ENCODE data around the gene RHOG. TPM values are rescaled to one million over a fixed set of nuclear protein-coding genes. Genes with fewer than 3 reads are reported as not detected.
A peak's percentile ranks its signal among the peaks of the same experiment; 100 is the strongest.
"Not testable (repeated sequence)": the region's sequence is repeated elsewhere in the genome, so short reads cannot be mapped to it uniquely, and the experiment has no call there.

The RHOG gene
- total and polyA plus RNA-seq, 2 donors: 35.1 to 77.3 TPM

DNA sequence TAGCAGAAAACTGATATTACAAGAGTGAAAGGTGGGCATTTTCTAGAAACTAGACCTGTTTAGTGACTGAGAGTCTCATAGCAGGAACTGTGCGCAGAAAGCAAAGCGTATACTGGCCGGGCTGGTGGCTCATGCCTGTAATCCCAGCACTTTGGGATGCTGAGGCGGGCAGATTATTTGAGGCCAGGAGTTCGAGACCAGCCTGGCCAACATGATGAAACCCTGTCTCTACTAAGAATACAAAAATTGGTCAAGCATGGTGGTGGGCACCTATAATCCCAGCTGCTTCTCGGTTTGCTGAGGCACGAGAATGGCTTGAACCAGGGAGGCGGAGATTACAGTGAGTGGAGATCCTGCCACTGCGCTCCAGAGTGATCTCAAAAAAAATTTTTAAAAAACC lies 41.6 kb downstream of the RHOG start:
- no peak overlapping the region for H3K4me3 ChIP-seq (ENCODE audit: low read length in 2 of 2)
- H3K27me3 ChIP-seq (ENCODE audit: control insufficient read depth in 2 of 2, insufficient read depth in 1 of 2, low read length in 1 of 2): no peaks in the 10 kb centered on the region
- peaks cover 7 to 19% of the 10 kb centered on the region in 2 donors for H3K4me1 ChIP-seq (ENCODE audit: control insufficient read depth in 2 of 2, insufficient read depth in 2 of 2, low read length in 2 of 2)
- 97% methylated on average over 9 of the region's 9 CpGs for WGBS
- H3K36me3 ChIP-seq (ENCODE audit: control insufficient read depth in 2 of 2, insufficient read depth in 2 of 2, low read length in 1 of 2): peaks cover 2 to 6% of the 10 kb centered on the region in 2 donors
- no peak for DNase-seq (ENCODE audit: low read depth in 6 of 9, low spot score in 9 of 9)
- no peak overlapping the region for H3K27ac ChIP-seq (ENCODE audit: low read depth in 1 of 2, low read length in 1 of 2)
- H3K9me3 ChIP-seq (ENCODE audit: control insufficient read depth in 2 of 2, insufficient read depth in 1 of 2, low read length in 1 of 2): no peaks in the 10 kb centered on the region

DNA sequence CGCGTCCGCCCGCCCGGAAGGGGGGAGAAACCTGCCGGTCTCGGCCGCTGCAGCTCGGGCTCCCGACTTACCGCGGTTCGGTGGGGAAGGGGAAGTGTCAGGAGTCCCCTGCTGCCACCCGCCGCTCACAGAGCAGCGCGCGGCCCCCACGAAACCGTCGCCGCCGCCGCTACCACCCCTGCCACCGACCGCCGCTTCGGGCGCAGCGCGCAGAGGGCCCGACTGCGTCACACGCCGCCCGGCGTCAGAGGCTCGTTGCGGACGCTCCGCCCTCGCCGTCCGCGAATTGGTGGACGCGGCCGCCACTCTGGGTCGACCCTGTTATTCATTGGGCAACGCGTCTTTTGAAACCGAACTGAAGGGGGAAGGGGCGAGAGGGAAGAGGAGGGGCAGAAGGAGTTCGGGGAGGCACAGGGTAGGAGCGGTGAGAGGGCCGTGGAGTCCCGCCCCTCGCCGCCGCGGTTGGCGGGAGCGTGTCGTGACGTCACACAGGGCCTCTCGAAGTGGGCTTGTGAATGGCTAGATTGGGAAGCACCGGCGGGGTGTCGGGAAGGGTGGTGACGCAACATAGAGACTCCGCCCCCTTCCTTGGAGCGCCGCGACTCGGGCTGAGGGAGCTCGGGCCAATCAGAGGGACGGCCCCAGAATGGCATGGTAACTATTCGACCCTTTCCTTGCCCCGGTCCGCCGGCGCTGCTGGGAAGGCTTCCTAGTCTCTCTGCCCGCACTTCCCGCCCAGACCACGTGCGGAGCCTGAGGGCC lies 43.2 kb downstream of the RHOG start, which contains the start of gene NUP98:
Gene NUP98 (minus strand): TSS at position 226 of the 762 bp plus-strand sequence. CDS start 15,437 bp downstream, outside the sequence.
- DNase-seq (ENCODE audit: low read depth in 6 of 9, low spot score in 9 of 9): peak; percentile 97 to 100 (median 99)
- Histone ChIP-seq H3K4me3 (ENCODE audit: low read length in 2 of 2) (peak within 1 kb of the TSS; percentile 91 to 93), H3K9me3 (ENCODE audit: control insufficient read depth in 2 of 2, insufficient read depth in 1 of 2, low read length in 1 of 2) (no peaks in the 10 kb centered on the region), H3K27ac (ENCODE audit: low read depth in 1 of 2, low read length in 1 of 2) (peak within 1 kb of the TSS; percentile 92 to 96), H3K4me1 (ENCODE audit: control insufficient read depth in 2 of 2, insufficient read depth in 2 of 2, low read length in 2 of 2) (peaks cover 7 to 19% of the 10 kb centered on the region in 2 donors), H3K36me3 (ENCODE audit: control insufficient read depth in 2 of 2, insufficient read depth in 2 of 2, low read length in 1 of 2) (peaks cover 14 to 21% of the 10 kb centered on the region in 2 donors), H3K27me3 (ENCODE audit: control insufficient read depth in 2 of 2, insufficient read depth in 1 of 2, low read length in 1 of 2) (no peaks in the 10 kb centered on the region)
- under 1% methylated on average over 86 of the region's 86 CpGs for WGBS

DNA sequence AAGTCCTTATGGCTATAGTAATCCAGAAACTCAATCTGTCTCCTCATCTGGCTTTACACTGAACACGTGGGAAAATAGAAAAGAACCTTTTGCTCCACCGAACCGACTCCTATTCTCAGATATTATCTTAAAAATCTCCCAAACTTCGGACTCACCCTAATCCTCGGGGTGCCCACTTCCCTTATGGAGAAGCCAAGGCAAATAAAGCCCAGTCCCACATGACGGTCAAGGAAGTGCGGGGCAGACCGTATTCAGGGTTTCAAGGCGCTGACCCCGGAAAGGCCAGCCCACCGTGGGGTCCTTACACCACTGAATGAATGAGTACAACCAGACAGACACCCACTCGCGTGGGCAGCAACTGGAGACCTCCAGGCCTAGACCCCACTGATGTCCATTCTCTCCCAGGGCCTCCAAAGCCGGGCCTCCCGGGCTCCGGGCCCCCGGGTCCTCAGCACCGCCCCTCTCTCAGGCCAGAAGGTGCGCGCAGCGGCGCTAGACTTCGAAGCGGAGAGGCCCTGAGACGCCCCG lies 43.9 kb downstream of the RHOG start:
- peaks cover 7 to 19% of the 10 kb centered on the region in 2 donors for H3K4me1 ChIP-seq (ENCODE audit: control insufficient read depth in 2 of 2, insufficient read depth in 2 of 2, low read length in 2 of 2)
- no peaks in the 10 kb centered on the region for H3K9me3 ChIP-seq (ENCODE audit: control insufficient read depth in 2 of 2, insufficient read depth in 1 of 2, low read length in 1 of 2)
- WGBS: under 1% methylated on average over 26 of the region's 26 CpGs
- DNase-seq (ENCODE audit: low read depth in 6 of 9, low spot score in 9 of 9): peak in 2 of 9 donors; percentile 10 to 27
- H3K27ac ChIP-seq (ENCODE audit: low read depth in 1 of 2, low read length in 1 of 2): peak overlapping the region; percentile 92 to 93
- H3K36me3 ChIP-seq (ENCODE audit: control insufficient read depth in 2 of 2, insufficient read depth in 2 of 2, low read length in 1 of 2): peaks cover 18 to 25% of the 10 kb centered on the region in 2 donors
- peak overlapping the region; percentile 91 to 93 for H3K4me3 ChIP-seq (ENCODE audit: low read length in 2 of 2)
- H3K27me3 ChIP-seq (ENCODE audit: control insufficient read depth in 2 of 2, insufficient read depth in 1 of 2, low read length in 1 of 2): no peaks in the 10 kb centered on the region

DNA sequence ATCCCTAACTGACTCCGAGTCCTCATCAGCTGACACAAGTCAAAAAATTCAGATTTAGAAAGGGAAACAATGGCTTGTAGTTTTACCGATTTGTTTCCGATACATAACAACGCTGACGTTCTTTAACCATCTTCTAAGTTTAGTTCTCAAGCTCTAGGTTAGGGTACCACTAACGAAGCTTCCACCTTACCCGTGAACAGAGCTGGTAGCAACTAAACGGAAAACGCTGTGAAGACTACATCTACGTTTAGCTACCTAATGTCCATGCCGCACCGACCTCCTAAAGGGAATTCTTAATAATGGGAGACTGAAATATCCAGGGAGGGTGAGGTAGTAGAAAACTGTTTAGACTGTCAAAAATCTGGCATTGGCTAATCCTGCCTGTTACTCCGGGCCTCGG lies 44.4 kb downstream of the RHOG start:
- 19% methylated on average over 14 of the region's 14 CpGs for WGBS
- Histone ChIP-seq H3K27ac (ENCODE audit: low read depth in 1 of 2, low read length in 1 of 2) (peak overlapping the region in 1 of 2 donors; percentile 92), H3K4me1 (ENCODE audit: control insufficient read depth in 2 of 2, insufficient read depth in 2 of 2, low read length in 2 of 2) (peaks cover 7 to 19% of the 10 kb centered on the region in 2 donors), H3K4me3 (ENCODE audit: low read length in 2 of 2) (peak overlapping the region; percentile 91 to 93), H3K27me3 (ENCODE audit: control insufficient read depth in 2 of 2, insufficient read depth in 1 of 2, low read length in 1 of 2) (no peaks in the 10 kb centered on the region), H3K36me3 (ENCODE audit: control insufficient read depth in 2 of 2, insufficient read depth in 2 of 2, low read length in 1 of 2) (peaks cover 19 to 25% of the 10 kb centered on the region in 2 donors), H3K9me3 (ENCODE audit: control insufficient read depth in 2 of 2, insufficient read depth in 1 of 2, low read length in 1 of 2) (no peaks in the 10 kb centered on the region)
- DNase-seq (ENCODE audit: low read depth in 6 of 9, low spot score in 9 of 9): no peak

DNA sequence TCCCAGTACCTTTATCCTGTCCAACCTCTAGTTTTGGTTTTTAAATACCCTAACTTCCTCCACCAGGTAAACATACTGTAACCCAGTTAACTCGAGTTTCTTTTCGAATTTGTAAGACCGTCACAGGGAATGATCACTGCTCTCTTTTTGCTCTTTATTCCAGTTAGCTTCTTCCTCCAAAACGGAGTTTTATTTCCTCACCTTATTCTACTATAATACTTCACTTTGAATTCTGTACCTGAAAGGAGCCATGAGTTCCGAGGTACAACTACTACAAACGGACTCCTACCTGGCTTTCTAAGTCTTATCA lies 44.8 kb downstream of the RHOG start:
- 45% methylated on average over 6 of the region's 6 CpGs for WGBS
- Histone ChIP-seq H3K27me3 (ENCODE audit: control insufficient read depth in 2 of 2, insufficient read depth in 1 of 2, low read length in 1 of 2) (no peaks in the 10 kb centered on the region), H3K9me3 (ENCODE audit: control insufficient read depth in 2 of 2, insufficient read depth in 1 of 2, low read length in 1 of 2) (no peaks in the 10 kb centered on the region), H3K36me3 (ENCODE audit: control insufficient read depth in 2 of 2, insufficient read depth in 2 of 2, low read length in 1 of 2) (peaks cover 19 to 25% of the 10 kb centered on the region in 2 donors), H3K27ac (ENCODE audit: low read depth in 1 of 2, low read length in 1 of 2) (no peak overlapping the region), H3K4me1 (ENCODE audit: control insufficient read depth in 2 of 2, insufficient read depth in 2 of 2, low read length in 2 of 2) (peaks cover 7 to 19% of the 10 kb centered on the region in 2 donors), H3K4me3 (ENCODE audit: low read length in 2 of 2) (peak overlapping the region; percentile 91 to 93)
- no peak for DNase-seq (ENCODE audit: low read depth in 6 of 9, low spot score in 9 of 9)

DNA sequence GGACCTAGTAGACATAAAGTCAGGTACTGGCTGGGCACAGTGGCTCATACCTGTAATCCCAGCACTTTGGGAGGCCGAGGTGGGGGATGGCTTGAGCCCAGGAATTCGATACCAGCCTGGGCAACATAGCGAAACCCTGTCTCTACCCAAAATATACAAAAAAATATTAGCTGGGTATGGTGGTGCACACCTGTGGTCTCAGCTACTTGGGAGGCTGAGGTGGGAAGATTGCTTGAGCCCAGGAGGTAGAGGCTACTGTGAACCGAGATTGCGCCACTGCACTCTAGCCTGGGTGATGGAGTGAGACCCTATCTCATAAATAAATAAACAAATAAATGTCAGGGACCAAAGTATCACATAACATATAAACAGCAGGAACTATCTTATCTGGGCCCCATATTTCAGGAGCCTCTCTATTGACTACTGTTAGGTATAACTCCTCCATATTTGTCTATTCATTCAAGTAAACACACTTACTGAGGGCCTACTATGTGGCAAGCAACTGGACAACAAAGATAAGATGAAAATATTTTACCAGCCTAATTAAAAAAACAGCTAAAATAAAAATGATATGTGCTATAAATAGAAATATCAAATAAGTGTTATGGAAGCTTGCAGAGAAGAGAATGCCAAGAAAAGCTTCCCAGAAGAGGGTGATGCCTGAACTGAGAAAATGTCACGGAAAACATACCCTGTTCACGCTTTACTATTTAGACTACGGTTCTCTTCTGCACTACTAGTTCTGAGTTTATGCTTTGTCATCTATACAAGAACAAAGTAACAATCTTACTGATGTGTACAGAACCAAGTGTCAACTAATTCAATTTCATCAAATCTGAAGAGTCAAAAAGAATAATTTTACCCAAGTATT lies 45.4 kb downstream of the RHOG start:
- Histone ChIP-seq H3K4me3 (ENCODE audit: low read length in 2 of 2) (peak overlapping the region; percentile 91 to 93), H3K27ac (ENCODE audit: low read depth in 1 of 2, low read length in 1 of 2) (no peak overlapping the region), H3K36me3 (ENCODE audit: control insufficient read depth in 2 of 2, insufficient read depth in 2 of 2, low read length in 1 of 2) (peaks cover 19 to 26% of the 10 kb centered on the region in 2 donors), H3K9me3 (ENCODE audit: control insufficient read depth in 2 of 2, insufficient read depth in 1 of 2, low read length in 1 of 2) (no peaks in the 10 kb centered on the region), H3K4me1 (ENCODE audit: control insufficient read depth in 2 of 2, insufficient read depth in 2 of 2, low read length in 2 of 2) (peaks cover 7 to 19% of the 10 kb centered on the region in 2 donors), H3K27me3 (ENCODE audit: control insufficient read depth in 2 of 2, insufficient read depth in 1 of 2, low read length in 1 of 2) (no peaks in the 10 kb centered on the region)
- 94% methylated on average over 8 of the region's 8 CpGs for WGBS
- DNase-seq (ENCODE audit: low read depth in 6 of 9, low spot score in 9 of 9): no peak

DNA sequence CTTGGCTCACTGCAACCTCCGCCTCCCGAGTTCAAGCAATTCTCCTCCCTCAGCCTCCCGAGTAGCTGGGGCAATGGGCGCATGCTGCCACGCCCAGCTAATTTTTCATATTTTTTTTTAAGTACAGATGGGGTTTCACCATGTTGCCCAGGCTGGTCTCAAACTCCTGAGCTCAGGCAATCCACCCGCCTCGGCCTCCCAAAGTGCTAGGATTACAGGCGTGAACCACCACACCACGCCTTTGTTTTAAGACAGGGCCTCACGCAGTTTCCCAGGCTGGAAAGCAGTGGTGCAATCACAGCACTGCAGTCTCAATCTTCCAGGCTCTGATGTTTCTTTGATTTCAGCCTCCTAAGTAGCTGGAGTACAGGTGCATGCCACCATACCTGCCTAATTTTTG lies 46.4 kb downstream of the RHOG start:
- Histone ChIP-seq H3K36me3 (ENCODE audit: control insufficient read depth in 2 of 2, insufficient read depth in 2 of 2, low read length in 1 of 2) (peaks cover 19 to 31% of the 10 kb centered on the region in 2 donors), H3K4me1 (ENCODE audit: control insufficient read depth in 2 of 2, insufficient read depth in 2 of 2, low read length in 2 of 2) (peaks cover 7 to 19% of the 10 kb centered on the region in 2 donors)
- not testable (repeated sequence) for H3K27me3 ChIP-seq (ENCODE audit: control insufficient read depth in 2 of 2, insufficient read depth in 1 of 2, low read length in 1 of 2); H3K27ac ChIP-seq (ENCODE audit: low read depth in 1 of 2, low read length in 1 of 2); DNase-seq (ENCODE audit: low read depth in 6 of 9, low spot score in 9 of 9); H3K4me3 ChIP-seq (ENCODE audit: low read length in 2 of 2); H3K9me3 ChIP-seq (ENCODE audit: control insufficient read depth in 2 of 2, insufficient read depth in 1 of 2, low read length in 1 of 2)
- WGBS: 97% methylated on average over 10 of the region's 10 CpGs

DNA sequence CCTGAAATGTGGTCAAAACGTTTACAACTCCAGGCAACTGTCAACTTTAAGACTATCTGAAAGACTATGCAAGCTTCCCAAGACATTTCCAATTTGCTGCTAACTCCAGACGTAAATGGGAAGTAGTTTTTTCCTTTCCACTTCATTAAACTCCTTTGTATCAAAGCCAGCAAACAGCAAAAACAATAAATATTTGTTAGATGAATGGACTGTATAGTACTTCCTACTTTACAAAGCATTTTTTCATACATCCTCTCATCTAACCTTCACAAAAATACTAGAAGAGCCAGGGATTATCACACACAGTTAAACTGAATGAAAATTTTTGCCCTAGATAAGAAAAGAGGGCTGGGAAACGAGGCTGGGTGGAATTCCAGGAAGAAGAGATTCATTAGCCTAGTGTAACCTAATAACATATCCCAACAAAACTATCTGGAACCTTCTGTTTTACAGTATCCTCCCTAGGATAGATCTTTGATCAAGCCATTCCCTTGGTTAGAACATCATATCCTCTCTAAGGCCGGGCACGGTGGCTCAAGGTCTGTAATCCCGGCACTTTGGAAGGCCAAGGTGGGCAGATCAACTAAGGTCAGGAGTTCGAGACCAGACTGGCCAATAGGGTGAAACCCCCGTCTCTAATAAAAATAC lies 53.9 kb downstream of the RHOG start:
- no peak for DNase-seq (ENCODE audit: low read depth in 6 of 9, low spot score in 9 of 9)
- peaks cover 9 to 23% of the 10 kb centered on the region in 2 donors for H3K36me3 ChIP-seq (ENCODE audit: control insufficient read depth in 2 of 2, insufficient read depth in 2 of 2, low read length in 1 of 2)
- H3K4me3 ChIP-seq (ENCODE audit: low read length in 2 of 2): no peak overlapping the region
- H3K27ac ChIP-seq (ENCODE audit: low read depth in 1 of 2, low read length in 1 of 2): no peak overlapping the region
- no peaks in the 10 kb centered on the region for H3K9me3 ChIP-seq (ENCODE audit: control insufficient read depth in 2 of 2, insufficient read depth in 1 of 2, low read length in 1 of 2)
- peaks cover 0 to 11% of the 10 kb centered on the region in 2 donors for H3K4me1 ChIP-seq (ENCODE audit: control insufficient read depth in 2 of 2, insufficient read depth in 2 of 2, low read length in 2 of 2)
- WGBS: 78% methylated on average over 8 of the region's 8 CpGs
- no peaks in the 10 kb centered on the region for H3K27me3 ChIP-seq (ENCODE audit: control insufficient read depth in 2 of 2, insufficient read depth in 1 of 2, low read length in 1 of 2)

Measured in thymus (tissue), 11 donors.